Retina (tissue), 1 donor: ENCODE data around the gene PYGO2.
"Not testable (repeated sequence)": the region's sequence is repeated elsewhere in the genome, so short reads cannot be mapped to it uniquely, and the experiment has no call there.

Source experiments
- DNase-seq: peaks from one replicate; pipeline ENCODE4 v3.0.0-alpha.2; 2016

Gene PYGO2

DNA sequence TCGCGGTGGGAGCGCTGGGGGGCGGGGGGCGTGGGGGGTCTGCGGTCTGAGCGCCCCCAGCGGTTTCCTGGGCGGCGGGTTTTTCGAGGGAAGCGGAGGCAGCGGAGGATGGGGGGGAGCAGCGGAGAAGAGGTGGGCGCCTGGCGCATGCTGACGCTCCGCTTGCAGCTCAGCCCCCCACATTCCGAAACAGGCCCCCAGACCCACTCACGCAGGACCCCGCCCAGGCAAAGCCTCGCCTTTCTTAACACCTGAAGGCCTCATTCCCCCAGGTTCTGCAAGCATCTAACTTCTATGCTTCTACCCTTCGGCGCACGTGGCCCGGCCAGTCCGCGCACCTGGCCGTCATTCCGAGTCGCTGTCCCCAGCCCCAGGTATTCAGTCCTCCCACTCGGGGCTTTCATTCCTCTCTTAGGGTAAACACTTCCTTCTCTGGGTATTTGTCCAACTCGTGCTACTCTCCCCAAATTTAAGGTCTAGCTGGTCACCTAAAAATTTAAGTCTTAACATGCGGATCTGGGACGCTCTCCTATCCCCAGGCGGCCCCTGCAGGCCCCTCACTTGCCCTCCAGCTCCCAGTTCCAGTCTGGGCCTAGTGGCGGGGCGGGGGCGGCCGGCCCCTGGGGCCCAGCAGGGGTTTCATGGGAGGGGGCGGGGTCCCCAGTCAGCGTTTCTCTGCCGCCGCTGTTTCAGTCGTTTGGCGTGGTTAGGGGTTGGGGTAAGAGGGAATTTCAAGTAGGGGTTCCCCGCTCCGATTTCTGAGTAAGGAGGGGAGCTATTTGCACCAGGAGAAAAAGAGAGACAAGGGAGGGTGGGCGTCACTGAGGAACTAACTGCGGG is 38.2 kb upstream of the PYGO2 start:
- DNase-seq: peak; percentile 72

DNA sequence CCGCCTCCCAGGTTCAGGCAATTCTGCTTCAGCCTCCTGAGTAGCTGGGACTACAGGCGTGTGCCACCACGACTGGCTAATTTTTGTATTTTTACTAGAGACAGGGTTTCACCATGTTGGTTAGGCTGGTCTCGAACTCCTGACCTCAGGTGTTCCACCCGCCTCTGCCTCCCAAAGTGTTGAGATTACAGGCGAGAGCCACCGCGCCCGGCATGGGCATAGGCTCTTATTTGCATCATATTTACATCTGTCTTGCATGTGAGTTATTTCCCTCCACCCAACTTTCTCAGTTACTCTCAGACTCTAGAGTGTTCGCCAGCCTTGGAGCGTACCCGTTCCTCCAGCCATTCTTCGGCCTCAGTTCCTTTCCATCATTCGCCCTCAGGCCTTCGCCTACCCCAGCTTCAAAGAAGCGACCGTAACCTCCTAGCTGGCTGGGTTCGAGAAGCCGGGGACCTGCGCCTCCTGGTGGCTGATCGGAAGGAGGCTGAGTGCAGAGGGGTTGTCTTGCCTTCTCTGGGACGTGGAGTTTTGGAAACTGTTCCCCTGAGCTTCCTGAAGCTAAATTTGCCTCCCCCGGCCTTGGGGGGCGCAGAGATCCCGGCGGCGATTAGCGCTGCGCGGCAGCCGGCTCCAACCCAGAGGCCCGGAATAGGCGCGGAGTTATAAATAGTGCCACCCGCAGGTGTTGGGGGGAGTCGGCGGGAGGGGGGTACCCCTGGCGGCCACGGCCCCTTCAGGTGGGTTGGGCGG is 37.4 kb upstream of the PYGO2 start:
- peak; percentile 87 for DNase-seq

DNA sequence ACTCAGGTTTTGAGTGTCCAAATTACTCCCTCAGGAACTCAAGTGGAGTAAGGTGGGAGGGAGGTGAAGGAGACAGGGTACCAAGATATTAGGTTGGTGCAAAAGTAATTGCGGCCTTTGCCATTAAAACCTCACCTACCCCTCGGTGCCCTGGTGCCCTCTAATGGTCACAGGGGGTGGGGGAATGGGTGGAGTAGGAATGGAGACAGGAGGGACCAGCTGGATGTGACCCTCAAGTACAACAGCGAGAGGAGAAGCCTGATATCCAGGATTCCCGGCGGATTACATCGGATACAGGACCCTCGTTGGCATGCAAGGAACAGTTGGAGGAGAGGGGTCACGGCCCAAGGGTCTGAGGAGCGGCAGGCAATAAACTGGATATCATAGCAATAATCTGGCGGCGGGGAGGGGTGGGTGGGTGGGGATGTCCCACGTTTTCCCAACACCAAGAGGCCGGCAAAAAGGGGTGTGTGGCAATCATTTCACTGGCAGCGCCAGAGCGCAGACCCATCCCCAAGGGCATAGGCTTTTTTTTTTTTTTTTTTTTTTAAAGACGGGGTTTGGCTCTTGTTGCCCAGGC is 36.7 kb upstream of the PYGO2 start:
- DNase-seq: no peak

GRCh38 chr1:154996966-154997701 is 35.6 kb upstream of the PYGO2 start:
- DNase-seq: no peak

- DNase-seq: not testable (repeated sequence)
These were observed 33.9 kb upstream of the PYGO2 start for GRCh38 chr1:154995301-154995983.

DNA sequence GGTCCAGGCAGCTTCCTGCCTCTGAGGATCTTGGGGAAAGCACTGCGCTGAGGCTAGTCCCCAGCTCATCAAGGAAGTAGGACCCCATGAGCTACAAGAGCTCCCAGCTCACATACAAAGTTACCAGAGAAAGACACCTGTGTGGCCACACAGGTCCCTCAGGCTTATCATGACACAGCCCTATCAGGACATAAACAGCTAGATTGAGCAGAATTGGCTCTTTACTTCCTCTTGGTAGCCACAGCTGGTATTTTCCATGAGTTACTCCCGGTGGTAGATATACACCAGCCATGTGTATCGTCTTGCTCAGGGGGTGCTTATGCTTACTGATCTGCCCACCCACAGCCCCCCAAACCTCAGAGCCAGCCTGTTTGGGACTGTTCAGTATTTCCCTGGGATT is 33.0 kb upstream of the PYGO2 start:
- DNase-seq: no peak

DNA sequence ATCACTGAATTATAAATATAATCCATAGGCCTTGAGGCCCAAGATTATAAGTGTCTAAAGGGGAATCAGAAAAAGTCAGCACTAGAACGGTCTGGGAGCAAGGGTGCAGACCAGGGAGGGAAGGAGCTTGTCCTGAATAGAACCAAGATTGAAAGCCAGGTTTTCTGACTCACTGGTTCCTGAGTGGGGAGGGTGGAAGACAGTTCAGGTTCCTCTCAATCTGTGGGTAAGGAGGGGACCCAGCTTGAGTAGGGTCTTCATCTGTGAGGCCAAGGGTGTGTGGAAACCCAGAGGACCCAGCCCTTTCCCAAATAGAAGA is 32.6 kb upstream of the PYGO2 start:
- DNase-seq: no peak

GRCh38 chr1:154993572-154994268 is 32.1 kb upstream of the PYGO2 start, which contains the start of gene LENEP:
TSS of gene LENEP (plus strand) at chr1:154993586. CDS start at chr1:154993608, 22 bp downstream.
- no peak for DNase-seq

DNA sequence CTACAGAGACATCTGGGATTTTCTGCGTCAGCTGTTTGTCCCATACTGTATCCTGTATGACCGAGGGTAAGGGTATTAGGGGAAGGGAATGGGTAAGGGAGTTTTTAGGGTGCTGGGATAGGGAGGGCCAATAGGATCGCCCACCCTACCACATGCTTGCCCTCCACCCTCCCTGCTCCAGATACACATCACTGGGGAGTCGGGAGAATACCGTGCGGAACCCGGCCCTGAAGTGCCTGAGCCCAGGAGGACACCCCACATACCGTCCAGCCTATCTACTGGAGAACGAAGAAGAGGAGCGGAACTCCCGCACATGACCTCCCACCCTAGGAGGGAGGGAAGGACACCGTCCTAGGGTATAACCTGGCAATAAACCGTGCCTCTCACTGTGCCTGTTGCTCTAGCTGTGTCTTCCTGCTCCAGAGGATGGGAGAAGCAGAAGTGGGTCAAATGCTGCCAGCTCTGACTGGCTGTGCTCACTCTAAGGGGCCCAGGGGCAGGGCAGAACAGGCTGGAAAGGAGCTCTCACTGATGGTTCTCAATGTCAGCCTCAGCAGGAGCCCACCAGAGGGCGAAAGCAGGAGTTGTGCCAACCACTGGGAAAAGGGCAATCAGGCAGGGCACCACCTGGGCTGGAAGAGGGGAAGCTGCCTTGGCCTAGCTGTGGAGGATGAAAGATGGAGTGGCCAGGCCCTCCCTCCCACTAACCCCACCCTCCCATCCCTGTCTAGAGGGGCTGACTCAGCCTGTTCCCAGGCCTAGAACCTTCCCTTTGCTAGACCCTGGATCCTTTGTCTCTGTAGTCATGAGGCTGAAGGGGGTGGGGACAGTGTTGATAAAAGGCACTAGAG is 31.4 kb upstream of the PYGO2 start:
- peak; percentile 61 for DNase-seq

DNA sequence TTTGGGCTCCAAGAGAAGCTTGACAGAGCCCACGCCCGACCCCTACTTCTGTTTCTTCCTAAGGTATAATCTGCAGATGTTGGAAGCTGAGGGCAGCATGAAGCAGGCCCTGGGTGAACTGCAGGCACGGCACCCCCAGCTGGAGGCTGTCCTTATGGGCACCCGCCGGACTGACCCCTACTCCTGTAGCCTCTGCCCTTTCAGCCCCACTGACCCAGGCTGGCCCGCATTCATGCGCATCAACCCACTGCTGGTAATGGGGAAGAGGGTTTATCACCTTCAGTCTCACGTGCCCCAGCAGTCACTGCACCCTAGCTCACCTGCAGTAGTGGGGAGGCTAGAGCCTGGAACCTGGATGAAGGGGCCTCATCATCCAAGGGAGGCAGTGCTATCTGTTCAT is 28.7 kb upstream of the PYGO2 start:
- no peak for DNase-seq

DNA sequence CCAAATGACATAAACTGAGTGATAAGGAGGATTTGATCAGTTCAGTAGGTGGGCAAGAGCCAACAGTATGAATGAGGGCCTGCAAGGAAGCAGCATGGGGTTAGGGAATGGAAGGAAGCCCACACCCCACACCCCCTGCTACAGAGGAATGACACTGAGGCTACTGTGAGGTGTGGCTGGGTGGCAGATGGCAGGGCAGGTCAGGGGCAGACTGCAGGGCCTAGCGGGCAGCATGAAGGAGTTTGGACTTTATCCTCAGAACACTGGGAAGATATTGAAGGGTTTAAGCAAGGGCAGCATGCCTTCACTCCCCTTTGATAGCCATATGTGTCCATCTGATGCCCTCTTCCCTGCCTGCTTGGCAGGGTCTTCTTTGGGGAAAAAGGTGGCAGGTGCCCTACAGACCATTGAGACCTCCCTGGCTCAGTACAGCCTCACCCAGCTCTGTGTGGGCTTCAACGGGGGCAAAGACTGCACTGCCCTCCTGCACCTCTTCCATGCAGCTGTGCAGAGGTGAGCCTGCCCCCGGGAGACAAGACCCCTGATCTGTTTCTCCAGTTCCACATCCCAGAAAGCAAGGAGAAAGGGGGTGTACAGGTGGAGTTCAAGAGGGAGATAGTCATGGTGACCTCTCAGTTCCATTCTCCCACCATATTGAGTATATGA is 27.7 kb upstream of the PYGO2 start:
- DNase-seq: no peak

DNA sequence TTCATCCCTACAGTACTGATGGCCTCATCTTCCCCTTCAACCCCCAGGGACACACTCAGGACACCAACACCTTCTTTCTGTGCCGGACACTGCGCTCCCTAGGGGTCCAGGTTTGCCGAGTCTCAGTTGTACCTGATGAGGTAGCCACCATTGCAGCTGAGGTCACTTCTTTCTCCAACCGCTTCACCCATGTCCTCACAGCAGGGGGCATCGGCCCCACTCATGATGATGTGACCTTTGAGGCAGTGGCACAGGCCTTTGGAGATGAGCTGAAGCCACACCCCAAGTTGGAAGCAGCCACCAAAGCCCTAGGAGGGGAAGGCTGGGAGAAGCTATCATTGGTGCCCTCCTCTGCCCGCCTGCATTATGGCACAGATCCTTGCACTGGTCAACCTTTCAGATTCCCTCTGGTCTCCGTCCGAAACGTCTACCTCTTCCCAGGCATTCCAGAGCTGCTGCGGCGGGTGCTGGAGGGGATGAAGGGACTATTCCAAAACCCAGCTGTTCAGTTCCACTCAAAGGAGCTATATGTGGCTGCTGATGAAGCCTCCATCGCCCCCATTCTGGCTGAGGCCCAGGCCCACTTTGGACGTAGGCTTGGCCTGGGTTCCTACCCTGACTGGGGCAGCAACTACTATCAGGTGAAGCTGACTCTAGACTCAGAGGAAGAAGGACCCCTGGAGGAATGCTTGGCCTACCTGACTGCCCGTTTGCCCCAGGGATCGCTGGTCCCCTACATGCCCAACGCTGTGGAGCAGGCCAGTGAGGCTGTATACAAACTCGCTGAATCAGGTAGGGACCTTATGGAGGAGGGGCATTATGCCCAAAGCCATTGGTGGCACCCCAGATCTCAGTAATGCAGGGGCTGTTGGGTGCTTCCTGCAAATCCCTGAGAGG is 26.7 kb upstream of the PYGO2 start:
- no peak for DNase-seq

DNA sequence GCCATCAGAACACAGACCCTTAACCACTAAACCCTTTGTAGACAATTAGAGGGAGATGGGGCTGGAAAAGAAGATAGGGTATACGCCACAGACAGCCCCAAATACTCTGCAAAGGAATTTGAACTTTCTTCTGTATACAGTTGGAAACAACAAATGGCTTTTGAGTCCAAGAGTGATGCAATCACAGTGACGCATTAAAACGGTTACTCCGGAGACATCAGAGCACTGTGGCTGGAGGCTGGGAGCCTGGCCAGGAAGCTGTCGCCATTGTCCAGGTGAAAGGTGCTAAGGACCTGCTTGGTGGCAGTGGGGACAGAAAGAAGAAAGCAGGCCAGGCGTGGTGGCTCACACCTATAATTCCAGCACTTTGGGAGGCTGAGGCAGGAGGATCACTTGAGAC is 25.7 kb upstream of the PYGO2 start:
- no peak for DNase-seq

GRCh38 chr1:154986736-154987135 is 25.2 kb upstream of the PYGO2 start:
- not testable (repeated sequence) for DNase-seq

DNA sequence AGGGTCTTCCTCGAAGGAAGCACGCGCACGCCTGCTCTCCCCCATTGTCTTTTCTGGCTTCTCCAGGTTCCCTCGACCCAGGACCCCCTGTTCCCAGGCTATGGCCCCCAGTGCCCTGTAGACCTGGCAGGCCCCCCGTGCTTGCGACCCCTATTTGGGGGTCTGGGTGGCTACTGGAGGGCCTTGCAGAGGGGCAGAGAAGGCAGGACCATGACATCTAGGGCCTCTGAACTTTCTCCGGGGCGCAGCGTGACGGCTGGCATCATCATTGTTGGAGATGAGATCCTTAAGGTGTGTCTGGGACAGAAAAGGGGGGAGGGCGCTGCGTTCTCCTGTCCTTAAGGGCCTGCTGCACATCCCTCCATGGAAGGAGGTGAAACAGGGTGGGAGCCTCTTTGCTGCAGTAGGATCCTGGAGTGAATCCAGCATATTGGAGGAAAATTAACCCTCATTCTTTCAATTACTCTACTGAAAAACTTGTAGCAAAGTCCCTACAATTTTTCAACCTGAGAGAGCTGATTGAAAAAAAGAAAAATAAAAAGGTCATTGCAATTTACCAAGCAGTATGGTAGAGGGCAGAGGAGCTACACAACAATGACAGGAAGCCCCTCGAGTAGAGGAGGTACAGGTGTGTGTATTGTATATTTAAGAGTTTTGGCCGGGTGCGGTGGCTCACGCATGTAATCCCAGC is 22.3 kb upstream of the PYGO2 start:
- no peak for DNase-seq

DNA sequence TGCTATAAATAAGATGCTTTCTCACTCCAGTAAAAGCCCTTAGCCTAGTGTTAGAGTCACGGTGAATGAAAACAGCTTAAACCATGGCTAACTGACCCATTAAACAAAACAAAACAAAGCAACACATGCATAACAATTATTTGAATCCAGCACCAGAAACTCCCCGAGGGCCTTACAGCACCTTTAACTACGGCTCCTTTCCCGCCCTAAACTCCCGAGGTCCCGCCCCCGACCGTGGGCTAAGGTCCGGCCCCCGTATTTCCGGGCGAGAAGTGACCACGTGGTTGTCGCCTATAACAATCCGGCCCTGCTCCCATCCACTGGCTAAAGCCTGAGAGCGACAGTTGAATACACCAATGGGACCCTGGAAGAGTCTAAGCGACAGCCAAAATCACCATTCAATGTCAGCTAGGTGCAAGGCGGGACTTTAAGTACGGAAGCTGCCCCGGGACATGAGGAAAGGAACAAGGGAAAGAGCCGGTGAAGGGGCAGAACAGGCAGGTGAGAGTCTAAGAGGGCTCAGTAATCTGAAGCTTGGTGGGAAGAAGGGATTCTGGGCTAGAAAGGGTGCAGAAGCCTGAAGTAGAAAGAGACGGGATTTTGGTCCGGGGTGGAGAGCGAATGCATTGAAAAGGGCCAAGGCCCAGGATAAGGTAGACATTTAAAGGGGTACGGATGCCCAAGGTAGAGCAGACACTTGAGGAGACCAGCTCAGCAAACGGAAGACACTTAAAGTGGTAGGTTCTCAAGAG is 21.5 kb upstream of the PYGO2 start, which contains the start of gene FLAD1:
FLAD1 (plus strand) TSS at position 448 of the 752 bp plus-strand sequence. CDS start 351 bp downstream, outside the sequence.
- DNase-seq: peak; percentile 96

- DNase-seq: no peak
These were observed 20.8 kb upstream of the PYGO2 start for GRCh38 chr1:154982341-154982740.

- DNase-seq: no peak
These were observed 16.8 kb upstream of the PYGO2 start for GRCh38 chr1:154978360-154978759.
